DLD1 (cell line): ENCODE data around the gene HAUS8.
"Not testable (repeated sequence)": the region's sequence is repeated elsewhere in the genome, so short reads cannot be mapped to it uniquely, and the experiment has no call there.

Source experiments
- in situ Hi-C: cut with HindIII; loops from 2 replicates; pipeline ENCODE4 v1.10.0; 2017; ENCODE audit warnings: low sequenced_read_pairs

Gene HAUS8, protein sequence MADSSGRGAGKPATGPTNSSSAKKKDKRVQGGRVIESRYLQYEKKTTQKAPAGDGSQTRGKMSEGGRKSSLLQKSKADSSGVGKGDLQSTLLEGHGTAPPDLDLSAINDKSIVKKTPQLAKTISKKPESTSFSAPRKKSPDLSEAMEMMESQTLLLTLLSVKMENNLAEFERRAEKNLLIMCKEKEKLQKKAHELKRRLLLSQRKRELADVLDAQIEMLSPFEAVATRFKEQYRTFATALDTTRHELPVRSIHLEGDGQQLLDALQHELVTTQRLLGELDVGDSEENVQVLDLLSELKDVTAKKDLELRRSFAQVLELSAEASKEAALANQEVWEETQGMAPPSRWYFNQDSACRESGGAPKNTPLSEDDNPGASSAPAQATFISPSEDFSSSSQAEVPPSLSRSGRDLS

DNA sequence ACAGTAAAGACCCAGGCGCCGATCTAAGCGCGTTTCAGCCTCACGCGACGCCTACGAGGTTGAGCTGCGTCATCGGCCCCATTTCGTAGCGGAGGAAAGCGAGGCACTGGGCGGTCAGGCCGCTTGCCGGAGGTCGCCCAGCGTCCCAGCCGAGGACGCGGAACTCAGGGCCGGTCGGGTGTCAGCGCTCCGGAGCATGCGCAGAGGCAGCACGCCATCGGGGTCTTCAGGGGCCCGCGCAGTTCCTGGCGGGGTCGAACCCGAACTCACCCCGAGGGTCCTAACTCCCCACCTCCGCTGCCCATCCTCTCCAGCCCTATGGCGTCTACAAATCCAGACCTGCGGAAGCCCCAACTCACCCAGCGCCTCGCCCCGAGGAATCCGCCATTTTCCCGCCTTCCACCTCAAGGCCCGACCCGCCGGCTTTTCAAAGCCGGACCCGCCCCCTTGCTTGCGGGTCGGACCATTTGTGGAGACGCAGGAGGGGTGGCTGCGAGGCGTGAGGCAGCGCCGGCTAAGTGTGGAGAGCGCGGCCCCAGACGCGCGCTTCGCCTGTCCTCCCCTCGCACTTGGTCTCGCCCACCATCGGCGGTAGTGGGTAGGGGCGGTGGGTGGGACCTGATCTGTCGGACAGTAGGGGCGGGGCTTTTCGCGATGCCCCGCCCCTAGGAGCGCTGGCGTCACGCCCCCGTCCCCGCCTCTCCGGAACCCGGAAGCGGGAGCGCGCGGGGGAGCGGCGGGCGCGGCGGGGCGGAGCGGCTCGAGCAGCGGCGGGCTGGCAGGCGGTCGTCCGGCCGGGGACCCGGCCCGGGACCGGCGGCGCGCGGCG, at the start of gene HAUS8, which contains the start of gene MYO9B:
Gene HAUS8 (minus strand): TSS at position 418 of the 829 bp plus-strand sequence. CDS start 30 bp downstream, at position 388.
Gene MYO9B (plus strand): TSS at position 743 of the 829 bp plus-strand sequence. CDS start 25,941 bp downstream, outside the sequence.
- in situ Hi-C loops = no loop called here

DNA sequence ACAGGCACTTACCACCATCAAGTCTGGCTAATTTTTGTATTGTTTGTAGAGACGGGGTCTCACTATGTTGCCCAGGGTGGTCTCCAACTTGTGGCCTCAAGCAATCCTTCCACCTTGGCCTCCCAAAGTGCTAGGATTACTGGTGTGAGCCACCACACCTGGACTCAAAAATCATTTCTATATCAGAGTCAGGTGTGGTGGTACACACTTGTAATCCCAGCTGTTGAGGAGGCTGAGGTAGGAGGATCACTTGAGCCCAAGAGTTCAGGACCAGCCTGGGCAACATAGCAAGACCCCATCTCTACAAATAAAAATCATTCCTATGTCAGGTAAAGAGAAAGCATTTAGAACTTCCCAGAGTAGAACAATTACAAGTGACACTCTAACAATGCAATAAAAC, 48.8 kb upstream of the HAUS8 start:
- in situ Hi-C loops = no loop called here

GRCh38 chr19:17123041-17123440, 47.8 kb upstream of the HAUS8 start:
- in situ Hi-C loops = no loop called here

GRCh38 chr19:17121736-17122293, 46.6 kb upstream of the HAUS8 start:
- in situ Hi-C loops = no loop called here

DNA sequence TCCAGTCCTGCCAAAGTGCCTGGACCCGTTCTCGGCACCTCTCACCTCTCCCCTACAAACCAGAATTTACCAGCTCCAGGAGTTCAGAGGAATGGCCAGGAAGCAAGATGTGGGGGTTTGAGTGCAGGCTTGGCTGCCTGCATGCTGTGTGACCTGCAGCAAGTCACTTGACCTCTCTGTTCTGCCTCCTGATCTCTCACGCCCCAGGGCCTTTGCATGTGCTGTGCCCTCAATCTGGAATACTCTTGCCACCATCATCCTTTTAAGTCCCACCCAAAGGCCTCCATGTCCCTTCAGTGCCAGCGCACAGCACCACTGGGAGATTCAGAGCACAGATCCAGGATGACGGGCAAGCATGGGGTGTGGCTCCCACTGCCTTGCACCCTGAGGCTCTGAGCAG, 43.7 kb upstream of the HAUS8 start:
- in situ Hi-C loops = no loop called here

- in situ Hi-C loops = no loop called here
These were observed 41.9 kb upstream of the HAUS8 start for GRCh38 chr19:17116996-17117702.

GRCh38 chr19:17114414-17114831, 39.2 kb upstream of the HAUS8 start:
- in situ Hi-C loops = no loop called here

GRCh38 chr19:17113127-17113785, 38.0 kb upstream of the HAUS8 start:
- in situ Hi-C loops = no loop called here

DNA sequence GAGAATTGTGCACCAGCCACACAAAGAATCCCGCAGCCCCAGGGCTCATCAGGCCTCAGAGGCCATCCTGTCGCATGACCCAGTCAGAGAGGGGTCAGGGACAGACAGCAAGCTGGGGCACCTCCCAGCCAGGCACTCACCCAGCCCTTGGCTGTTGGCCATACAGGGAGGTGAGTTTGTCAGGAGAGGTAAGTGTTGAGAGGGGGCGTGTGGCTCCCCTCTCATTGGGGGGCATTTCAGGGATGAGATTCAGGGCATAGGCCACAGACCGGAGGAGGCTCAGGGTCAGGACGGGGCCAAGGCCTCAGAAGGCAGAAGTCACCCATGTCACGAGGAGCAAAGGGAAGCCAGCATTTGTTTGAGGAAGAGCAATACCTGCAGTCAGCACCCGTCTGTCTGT, 37.4 kb upstream of the HAUS8 start:
- in situ Hi-C loops = no loop called here

DNA sequence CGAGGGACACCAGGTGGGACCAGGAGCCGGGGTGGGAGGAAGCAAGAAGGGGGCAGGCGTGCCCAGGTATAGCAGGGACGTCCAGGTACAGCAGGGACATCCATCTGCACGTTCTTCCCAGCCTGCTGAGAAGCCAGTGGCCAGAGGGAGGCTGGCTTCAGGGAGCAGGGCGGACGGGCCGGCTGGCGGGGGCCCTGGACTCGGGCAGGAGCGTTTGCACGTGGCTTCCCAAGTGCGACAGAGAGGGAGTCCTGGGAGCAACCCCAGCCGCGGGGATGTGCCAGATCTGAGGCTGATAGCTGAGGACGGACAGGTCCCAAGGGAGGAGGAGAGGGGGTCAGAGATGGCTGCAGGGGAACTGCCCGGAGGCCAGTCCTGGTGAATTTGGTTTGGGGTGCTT, 37.0 kb upstream of the HAUS8 start:
- in situ Hi-C loops = no loop called here

DNA sequence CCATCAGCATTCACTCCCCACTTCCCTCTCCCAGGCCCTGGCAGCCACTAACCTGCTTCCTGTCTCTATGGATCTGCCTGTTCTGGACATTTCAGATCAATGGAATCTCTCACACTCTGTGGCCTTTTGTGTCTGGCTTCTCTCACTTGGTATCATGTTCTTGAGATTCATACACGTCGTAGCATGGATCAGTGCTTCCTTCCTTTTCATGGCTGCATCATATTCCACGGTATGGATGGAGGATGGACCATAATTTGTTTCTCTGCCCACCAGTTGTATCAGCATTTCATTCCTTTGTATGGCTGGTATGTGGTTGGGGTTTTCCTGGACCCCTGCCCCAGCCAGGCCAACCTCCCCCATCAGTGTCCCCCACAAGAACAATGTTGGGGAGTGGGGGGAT, 36.5 kb upstream of the HAUS8 start:
- in situ Hi-C loops = no loop called here

DNA sequence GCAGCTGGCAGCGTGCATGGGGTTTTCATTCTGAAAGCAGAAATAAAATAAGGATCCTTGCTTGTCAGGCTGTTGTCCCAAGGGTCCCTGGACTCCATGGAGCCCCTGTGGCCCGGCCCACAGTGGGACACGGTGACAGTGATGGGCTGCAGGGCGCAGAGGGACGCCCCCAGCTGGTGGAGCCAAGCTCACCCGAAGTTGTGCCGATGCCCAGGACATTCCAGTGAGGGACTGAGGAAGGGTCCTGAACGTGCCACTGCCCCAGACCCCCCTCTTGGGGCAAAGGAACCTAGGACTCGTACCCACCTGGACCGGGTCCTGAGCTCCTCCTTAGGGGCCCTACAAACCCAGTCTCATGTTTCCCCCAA, 35.3 kb upstream of the HAUS8 start:
- in situ Hi-C loops = no loop called here

- in situ Hi-C loops = no loop called here
These were observed 34.8 kb upstream of the HAUS8 start for GRCh38 chr19:17109962-17110598.

DNA sequence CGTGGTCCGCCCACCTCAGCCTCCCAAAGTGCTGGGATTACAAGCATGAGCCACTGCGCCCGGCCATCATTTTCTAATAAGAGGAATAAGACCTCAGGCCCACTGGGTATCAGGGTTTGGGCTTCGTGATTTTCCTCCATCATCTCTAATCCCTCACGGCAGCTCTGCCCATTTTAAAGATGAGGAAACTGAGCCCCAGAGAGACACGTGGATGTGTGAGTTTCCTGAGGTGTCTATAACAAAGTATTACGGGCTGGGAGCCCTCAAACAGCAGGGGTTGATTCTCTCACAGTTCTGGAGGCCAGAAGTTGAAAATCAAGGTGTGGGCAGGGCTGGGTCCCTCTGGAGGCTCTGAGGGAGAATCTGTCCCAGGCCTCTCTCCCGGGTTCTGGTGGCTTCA, 34.0 kb upstream of the HAUS8 start:
- in situ Hi-C loops = no loop called here

- in situ Hi-C loops = no loop called here
These were observed 33.2 kb upstream of the HAUS8 start for GRCh38 chr19:17108453-17108784.

DNA sequence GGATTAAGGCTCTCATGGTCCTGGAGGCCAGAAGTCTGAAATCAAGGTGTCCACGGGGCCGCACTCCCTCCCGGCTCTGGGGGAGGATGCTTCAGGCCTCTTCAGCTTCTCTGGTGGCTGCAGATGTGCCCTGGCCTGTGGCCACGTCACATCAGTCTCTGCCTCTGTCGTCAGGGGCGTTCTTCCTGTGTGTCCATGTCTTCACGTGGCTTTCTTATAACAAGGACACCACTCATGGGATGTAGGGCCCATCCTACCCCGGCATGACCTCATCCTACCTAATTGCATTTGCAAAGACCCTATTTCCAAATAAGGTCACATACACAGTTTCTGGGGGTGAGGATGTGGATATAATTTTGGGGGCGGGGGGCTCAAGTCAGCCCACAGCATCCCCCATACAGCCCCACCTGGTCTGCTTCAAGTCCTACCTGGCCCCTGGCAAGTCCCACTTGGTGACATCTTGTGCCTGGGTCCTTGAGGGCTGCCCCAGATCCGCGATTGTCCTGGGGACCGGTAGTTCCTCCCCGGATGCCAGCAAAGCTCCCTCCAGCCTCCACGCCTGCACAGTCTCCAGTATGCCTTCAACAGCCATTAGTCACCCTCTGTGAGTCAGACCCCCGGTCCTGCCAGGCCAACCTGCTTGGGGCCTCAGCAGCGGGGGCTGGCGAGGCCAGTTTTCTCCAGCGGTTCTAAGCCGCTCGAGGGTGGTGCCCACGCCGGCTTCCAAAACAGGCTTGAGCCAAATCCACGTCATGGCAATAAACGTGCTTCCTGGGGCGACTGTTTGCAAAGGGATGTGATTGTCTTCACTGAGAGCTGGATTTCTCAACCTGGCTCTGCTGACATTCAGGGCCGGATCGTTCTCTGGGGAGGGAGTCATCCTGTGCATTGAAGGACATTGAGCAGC, 32.5 kb upstream of the HAUS8 start:
- in situ Hi-C loops = no loop called here

DNA sequence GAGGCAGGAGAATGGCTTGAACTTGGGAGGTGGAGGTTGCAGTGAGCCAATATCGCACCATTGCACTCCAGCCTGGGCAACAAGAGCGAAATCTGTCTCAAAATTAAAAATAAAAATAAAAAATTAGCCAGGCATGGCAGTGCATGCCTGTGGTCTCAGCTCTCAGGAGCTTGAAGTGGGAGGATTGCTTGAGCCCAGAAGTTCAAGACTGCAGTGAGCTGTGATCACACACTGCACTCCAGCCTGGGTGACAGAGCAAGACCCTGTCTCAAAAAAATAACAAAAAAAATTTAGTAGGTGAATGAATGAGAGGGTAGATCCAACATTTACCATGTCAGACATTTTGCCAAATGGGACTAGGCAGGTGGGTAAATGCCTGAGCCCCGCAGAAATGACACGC, 31.7 kb upstream of the HAUS8 start:
- in situ Hi-C loops = not testable (repeated sequence)

DNA sequence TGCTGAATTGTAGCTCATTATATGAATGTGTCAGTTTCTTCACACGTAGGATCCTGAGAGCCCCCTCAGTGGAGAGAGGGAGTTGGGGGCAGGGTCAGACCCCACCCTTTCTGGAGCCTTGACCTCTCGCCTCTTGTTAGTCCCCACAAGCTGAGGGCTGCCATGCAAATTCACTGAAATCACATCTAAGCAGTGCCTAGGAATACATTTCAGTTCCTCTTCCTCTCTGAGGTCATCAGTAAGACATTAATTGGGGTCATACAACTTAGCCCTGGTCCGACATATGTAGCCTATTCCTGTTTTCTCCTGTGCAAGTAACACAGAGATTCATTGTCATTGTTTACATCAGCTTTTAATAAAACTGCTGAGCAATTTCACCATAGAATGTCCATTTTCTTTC, 30.3 kb upstream of the HAUS8 start:
- in situ Hi-C loops = no loop called here

DNA sequence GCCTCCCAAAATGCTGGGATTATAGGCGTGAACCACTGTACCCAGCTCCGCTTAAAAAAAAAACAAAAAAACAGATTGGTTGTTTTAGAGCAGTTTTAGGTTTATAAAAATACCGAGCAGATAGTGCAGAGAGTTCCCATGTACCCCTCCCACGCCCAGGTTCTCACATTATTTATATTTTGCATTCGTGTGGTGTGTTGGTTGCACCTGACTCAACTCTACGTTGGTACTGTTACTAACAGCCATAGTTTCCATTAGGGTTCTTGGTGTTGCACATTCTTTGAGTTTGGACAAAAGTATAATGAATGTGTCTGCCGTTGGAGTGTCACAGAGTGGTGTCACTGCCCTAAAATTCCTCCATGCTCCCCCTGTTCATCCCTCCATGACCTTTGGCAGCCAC, 29.4 kb upstream of the HAUS8 start:
- in situ Hi-C loops = no loop called here
